ENCODE results near the gene ABCB11.
"Not testable (repeated sequence)": the region's sequence is repeated elsewhere in the genome, so short reads cannot be mapped to it uniquely, and the experiment has no call there.

Gene ABCB11

DNA sequence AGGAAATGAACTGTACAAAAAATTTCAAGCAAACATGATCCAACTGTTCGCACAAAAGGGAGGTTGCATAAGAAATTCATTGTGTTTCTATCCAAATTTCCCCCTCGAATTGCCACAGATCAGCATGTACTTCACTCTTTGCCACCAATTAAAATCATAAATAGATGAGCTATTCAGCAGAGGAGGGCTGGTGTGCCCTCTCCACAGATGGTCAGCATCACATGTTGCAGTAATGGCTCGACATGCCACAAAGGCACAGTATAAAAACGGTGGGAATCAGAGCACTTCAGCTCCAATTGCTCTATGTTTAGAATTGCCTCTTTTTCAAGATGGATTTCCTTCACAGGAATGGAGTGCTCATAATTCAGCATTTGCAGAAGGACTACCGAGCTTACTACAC, 130.1 kb downstream of the ABCB11 start, which contains the start of gene G6PC2:
TSS of gene G6PC2 (plus strand) at position 289 of the 400 bp plus-strand sequence. CDS start at position 330, 41 bp downstream.
- FAIRE-seq = no peak
- no peak for DNase-seq (ENCODE audit: insufficient read length, low spot score)

DNA sequence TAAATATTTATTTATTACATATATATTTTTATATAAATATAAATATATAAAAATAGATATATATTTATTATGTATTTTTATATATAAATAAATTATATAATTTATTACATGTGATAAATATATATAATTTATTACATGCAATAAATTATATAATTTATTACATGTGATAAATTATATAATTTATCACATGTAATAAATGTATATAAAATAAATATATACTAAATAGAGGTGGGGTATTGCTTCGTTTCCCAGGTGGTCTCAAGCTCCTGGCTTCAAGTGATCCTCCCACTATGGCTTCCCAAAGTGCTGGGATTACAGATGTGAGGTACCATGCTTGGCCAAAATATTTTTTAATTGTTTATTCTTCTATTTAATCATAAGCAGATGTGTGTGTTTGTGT, 133.7 kb downstream of the ABCB11 start:
- DNase-seq (ENCODE audit: insufficient read length, low spot score) (no peak), FAIRE-seq (no peak)

DNA sequence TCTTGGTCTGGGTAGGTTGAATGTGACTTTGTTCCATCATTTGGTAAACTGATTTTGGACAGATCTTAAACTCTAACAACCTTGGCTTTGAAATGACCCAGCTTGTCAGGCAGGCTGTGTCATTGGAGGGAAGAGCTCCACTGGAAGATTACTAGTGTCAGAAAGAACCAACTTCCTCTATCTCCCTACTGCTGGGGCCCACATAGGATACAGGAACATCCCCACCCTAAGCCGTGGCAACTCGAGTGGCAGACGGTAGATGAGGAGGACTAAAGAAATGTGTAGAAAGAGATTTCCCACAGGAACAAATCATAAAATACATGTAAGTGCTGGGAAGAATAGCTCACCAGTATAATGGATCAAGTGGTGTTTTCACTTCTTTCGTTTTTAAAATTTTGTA, 134.3 kb downstream of the ABCB11 start:
- DNase-seq (ENCODE audit: insufficient read length, low spot score) = no peak

DNA sequence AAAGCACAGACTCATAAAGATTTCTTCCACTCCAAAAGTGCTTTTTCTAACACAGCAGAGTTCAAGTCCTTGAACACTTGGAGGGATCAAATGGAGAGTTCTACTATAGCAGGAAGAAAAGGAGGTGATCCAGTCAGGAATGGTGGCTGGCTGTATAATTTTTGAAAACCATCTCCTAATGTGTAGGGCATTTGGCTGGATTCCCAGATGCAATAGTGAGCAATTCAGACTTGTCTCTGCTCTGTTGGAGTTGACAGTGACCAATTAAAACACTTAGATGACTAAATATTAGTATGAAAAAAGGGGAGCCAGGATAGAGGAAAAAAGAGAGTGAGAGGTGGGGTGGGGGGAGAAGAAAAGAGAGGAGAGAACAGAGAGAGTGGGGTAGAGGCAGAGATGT, 135.4 kb downstream of the ABCB11 start:
- FAIRE-seq (no peak), DNase-seq (ENCODE audit: insufficient read length, low spot score) (no peak)

More for the DNA sequence above, 134.3 kb downstream of the ABCB11 start:
- no peak for FAIRE-seq

DNA sequence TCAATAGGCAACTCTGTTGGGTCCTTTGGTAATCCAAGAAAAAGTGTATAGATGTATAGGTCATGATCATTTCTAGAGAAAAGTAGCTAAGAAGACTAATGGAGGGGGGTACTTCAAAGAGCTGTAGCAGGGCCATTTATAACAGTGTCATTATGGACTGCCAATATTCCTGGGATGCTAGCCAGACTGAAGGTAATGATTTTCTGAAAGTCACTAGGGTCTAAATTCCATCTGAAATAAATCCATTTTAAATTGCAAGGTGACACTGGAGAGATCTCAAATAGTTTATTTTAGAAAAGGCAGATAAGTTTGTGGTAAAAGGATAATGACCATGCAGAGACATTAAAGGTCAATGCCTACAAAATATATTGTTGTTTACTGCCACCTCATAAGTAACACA, 136.4 kb downstream of the ABCB11 start:
- DNase-seq (ENCODE audit: insufficient read length, low spot score) (no peak), FAIRE-seq (no peak)

DNA sequence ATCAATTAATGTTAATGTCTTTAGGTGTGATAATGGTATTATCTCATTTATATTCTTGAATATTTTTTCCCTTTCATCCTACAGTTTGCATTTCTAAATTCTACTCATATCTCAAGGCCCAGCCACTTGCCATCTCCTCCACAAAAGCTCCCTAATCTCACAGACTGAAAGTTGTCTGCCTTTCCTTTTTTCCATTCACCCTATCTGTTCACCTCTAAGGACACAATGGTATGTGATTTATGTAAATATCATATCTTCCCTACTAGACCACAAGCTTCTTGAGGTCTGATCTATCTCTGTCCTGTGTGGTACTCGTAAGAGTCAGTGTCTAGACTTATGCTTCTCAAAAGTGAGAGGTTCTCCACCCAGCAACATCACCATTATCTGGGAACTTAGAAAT, 137.0 kb downstream of the ABCB11 start:
- DNase-seq (ENCODE audit: insufficient read length, low spot score) (no peak), FAIRE-seq (no peak)

DNA sequence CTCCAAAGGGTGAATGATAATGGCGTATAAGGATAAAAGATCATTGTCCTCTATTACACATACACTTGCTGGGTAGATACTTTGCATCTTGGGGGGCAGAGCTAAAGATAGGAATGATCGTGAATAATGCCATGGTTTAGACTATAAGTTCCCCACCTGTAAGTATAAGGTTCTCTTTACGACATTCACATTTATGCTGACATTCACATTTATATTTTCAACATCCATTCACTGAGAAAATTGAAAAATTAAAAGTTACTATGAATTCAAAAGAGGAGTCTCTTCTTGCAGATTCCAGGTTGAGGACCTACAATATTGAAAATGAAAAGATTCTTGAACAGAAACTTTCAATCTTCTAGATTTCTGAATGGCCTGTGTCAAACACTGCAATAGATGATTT, 138.8 kb downstream of the ABCB11 start:
- DNase-seq (ENCODE audit: insufficient read length, low spot score) = no peak
- FAIRE-seq = no peak

DNA sequence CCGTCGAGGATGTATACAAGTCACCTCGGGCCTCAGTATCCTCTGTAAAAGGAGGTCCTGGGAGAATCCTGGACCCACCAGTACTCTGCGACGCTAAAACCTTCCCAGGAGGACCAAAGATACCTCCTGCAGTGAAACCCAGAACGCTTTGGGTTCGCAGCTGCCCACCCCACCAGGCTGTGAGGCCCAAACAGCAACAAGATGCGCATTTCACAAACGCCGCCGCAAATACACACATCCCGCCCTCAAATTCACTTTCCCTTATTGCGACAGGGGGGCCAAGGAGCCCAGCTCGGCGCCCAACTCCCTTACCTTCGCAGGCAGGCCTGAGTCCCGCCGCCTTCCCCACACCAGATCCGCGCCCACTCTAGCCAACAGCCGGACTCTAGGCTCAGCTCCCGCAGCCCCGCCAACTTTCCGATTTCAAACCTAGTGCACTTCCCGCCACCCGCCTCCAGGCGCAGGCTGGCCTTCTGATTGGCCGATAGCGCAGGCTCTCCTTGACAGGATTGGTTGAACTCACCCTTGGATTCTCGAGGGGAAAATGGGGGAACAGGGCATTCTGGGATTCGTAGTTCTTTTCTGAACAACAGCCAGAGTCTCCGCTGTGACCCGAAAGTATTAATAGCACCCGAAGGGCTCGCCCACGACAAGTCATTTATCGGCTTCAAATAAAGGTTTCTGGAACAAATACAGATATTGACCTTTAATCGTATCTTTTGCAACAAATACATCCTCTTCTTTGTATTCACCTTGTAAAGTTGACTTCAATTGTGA, 140.9 kb downstream of the ABCB11 start, which contains the start of gene SPC25:
TSS of gene SPC25 (minus strand) at position 425 of the 777 bp plus-strand sequence. CDS start 911 bp downstream, outside the sequence.
- FAIRE-seq (peak; percentile 74), DNase-seq (ENCODE audit: insufficient read length, low spot score) (peak; percentile 94)

DNA sequence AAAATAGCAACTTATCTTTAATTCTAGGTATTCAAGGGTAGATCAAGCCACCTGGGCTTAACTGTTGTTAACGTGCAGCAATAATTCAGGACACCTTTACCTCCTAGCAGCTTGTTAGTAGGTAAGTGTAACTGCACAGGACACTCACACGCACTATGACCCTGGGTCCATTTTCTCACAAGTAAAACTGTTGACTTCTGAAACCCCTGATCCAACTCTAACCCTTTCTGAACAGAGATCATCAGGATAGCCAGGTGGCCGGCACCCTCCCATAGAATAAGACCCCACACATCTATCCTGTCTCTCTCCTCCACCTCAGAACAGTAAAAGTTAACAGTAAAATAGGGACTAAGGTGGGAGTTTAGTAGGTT, 141.5 kb downstream of the ABCB11 start:
- DNase-seq (ENCODE audit: insufficient read length, low spot score) = no peak
- no peak for FAIRE-seq

DNA sequence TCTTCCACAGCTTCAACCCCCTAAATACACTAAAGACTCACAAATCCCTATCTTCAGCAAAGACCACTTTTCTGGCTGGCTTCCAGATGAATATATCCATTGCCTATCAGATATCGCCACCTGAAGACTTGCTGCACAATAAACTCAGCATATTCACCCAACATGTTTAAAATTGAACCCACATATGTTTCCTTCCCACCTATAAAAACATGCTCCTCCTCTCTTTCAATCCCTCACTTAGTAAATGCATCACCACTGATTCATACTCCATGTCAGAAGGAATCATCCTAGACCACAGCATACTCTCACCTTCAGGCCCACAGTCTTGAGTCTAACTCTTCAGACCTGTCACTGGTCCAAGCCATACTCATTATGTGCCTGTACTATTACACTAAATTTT, 146.1 kb downstream of the ABCB11 start:
- no peak for FAIRE-seq

DNA sequence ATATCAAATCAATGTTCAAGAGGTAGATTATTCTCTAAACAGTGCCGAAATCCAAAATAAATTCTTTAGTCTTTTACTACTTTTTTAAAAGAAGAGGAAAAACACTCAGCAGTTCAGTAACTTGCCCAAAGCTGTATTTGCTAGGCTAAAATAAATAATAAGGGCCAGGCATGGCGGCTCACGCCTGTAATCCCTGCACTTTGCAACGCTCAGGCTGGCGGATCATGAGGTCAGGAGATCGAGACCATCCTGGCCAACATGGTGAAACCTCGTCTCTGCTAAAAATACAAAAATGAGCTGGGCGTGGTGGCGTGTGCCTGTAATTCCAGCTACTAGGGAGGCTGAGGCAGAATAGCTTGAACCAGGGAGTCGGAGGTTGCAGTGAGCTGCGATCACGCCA, 149.0 kb downstream of the ABCB11 start:
- not testable (repeated sequence) for DNase-seq (ENCODE audit: insufficient read length, low spot score); FAIRE-seq

More for the DNA sequence above, 146.1 kb downstream of the ABCB11 start:
- DNase-seq (ENCODE audit: insufficient read length, low spot score) = no peak

DNA sequence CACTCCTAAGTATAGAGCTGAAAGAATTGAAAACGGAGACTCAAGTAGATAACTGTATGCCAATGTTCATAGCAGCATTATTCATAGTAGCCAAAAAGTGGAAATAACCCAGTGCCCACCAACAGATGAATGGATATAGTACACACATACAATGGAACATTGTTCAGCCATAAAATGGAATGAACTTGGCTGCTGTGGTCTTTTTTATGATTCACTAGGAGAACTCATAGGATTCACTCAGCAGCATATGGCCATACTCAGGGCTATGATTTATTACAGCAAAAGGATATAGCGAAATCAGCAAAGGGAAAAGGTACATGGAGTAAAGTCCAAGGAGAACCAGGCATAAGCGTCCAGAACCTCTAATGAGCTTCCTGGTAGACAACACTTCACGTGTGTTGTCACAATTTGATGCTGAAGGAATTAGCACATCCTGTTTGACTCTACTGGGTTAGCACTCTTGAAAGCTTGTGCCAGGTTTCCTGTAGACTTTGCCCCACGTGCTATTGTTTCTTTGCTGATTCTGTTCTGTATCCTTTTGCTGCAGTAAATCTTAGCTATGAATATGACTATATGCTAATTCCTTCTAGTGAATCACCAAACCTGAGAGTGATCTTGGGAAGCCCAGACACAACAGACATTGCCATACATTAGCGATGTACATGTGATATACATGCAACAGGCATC, 156.6 kb downstream of the ABCB11 start:
- no peak for DNase-seq (ENCODE audit: insufficient read length, low spot score)
- no peak for FAIRE-seq

DNA sequence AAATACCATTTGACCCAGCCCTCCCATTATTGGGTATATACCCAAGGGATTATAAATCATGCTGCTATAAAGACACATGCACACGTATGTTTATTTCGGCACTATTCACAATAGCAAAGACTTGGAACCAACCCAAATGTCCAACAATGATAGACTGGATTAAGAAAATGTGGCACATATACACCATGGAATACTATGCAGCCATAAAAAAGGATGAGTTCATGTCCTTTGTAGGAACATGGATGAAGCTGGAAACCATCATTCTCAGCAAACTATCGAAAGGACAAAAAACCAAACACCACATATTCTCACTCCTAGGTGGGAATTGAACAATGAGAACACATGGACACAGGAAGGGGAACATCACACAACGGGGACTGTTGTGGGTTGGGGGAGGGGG, 160.3 kb downstream of the ABCB11 start:
- not testable (repeated sequence) for FAIRE-seq; DNase-seq (ENCODE audit: insufficient read length, low spot score)
